GM12874 (cell line): ENCODE measurements around the gene DDX54.

Source experiments
- TF ChIP-seq, protein P1 (sequence below): IDR thresholded peaks from 2 replicates; pipeline ENCODE4 v1.5.1; 2011; ENCODE audit warnings: low read depth, mild to moderate bottlenecking, control low read depth, low read length, moderate library complexity; ENCODE audit not compliant: insufficient read depth

The DDX54 gene

DNA sequence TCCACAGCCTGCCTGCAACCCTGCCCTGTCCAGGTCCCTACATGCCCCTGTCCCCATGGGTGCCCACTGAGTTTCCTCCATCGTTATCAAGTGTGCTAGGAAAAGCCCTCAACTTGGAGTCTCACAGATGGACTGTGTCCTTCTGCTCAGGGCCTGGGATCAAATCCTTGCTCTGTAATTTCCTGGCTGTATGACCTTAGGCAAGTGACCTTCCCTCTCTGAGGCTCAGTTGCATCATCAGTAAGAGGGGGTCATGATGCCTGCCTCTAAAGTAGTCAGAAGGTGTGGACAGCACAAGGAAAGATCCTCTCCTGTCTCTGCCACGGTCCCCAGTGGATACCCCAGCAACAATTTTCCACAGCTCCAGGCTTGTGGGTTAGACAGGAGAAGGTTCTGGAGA is 71.9 kb downstream of the DDX54 start:
- TF ChIP-seq, protein P1, sequence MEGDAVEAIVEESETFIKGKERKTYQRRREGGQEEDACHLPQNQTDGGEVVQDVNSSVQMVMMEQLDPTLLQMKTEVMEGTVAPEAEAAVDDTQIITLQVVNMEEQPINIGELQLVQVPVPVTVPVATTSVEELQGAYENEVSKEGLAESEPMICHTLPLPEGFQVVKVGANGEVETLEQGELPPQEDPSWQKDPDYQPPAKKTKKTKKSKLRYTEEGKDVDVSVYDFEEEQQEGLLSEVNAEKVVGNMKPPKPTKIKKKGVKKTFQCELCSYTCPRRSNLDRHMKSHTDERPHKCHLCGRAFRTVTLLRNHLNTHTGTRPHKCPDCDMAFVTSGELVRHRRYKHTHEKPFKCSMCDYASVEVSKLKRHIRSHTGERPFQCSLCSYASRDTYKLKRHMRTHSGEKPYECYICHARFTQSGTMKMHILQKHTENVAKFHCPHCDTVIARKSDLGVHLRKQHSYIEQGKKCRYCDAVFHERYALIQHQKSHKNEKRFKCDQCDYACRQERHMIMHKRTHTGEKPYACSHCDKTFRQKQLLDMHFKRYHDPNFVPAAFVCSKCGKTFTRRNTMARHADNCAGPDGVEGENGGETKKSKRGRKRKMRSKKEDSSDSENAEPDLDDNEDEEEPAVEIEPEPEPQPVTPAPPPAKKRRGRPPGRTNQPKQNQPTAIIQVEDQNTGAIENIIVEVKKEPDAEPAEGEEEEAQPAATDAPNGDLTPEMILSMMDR, result no peak

DNA sequence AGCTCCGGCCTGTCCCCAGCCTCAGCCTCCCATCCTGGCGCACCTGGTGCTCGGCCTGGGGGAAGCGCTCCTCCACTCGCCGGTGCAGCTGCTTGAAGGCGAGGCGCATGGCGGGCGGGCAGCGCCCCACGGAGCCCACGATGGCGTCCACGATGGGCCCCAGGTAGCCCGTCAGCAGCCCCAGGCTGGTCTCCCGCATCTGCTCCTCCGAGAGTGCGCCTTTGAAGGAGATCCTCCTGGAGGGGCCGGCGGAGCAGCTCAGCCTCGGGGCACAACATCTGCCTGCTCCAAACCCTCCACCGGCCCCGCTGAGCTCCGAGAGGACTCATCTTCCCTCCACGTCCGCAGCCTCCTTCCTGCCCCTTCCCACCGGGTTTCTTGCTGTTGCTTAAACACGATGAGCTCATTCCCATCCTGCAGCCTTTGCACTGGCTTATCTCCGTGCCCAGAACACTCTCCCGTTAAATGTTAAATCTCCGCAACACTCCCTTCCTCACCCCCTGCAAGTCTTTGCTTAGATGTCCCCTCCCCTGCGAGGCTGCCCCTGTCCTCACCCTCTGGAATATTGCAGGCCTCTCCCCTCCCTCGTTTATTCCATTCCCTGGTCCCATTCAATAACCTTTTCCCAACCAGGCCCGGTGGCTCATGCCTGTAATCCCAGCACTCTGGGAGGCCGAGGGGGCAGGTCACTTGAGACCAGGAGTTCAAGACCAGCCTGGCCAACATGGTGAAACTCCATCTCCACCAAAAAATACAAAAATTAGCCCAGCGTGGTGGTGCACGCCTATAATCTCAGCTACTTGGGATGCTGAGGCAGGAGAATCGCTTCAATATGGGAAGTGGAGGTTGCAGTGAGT is 73.0 kb downstream of the DDX54 start:
- TF ChIP-seq, protein P1, result no peak

DNA sequence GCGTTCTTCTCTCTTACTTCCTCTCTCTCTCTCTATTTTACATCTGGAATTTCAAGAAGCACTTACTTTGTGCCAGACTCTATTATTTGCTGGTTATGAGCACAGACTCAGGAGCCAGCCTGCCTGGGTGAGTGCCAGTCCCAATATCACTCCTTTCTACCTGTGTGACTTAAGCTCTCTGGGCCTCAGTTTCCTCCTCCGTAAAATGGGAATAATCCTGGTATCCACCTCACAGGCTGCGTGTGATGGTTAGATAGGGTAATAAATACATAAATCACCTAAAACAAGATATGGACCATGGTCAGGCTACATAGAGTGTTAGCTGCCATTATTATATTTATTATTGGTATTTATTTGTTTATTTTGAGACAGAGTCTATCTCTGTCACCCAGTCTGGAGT is 74.0 kb downstream of the DDX54 start:
- TF ChIP-seq, protein P1, result no peak

DNA sequence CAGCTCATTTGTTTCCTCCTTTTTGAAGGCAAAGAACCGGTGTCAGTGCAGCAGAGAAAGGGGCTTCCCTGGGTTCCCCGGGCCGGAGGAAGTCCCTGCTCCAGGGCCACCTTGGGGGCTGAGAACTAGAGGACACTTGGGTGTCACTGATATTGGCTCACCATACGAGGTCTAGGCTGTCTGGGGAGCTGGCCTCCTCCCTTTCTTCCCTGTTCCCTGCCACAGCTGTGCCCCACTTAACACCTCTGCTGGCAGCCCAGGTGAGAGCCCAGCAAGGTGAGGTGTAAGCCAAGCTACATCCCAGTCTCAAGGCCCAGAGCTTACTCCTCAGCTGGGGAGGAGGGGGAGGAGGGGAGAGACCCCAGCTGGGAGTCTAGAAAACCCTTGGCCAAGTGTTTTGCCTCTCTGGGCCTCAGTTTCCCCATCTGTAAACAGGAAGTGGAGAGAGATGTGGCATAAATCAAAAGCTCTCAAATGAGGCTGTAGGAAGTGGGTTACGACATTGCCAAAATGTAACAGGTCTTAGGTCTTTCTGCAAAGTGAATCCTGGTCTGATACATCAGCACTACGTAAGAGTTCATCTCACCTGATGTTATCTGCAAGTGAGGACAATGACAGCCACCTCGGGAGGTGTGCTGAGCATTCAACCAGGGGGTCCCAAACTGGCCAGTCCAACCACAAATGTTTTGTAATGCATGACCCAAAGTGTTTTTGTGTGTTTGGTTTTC is 75.2 kb downstream of the DDX54 start:
- TF ChIP-seq, protein P1, result no peak

DNA sequence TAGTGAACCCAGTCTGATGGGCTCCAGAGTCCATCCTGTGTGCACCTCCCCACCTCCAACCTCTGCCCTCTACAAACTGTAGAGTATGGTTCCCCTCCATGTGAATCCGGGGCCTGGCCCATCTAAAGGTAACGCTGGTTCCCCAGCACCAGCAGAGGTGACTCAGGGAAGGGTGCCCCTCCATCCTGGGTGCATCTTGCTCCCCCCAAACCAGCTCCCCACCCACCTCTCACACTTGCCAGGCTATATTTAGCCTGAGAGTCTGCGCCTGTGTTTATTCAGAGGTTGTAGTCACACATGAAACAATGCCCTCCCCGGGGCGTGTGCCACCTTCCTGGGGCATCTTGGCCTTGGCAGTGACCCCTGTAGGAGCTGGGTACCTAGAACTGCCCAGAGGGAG is 75.9 kb downstream of the DDX54 start:
- TF ChIP-seq, protein P1, result no peak

DNA sequence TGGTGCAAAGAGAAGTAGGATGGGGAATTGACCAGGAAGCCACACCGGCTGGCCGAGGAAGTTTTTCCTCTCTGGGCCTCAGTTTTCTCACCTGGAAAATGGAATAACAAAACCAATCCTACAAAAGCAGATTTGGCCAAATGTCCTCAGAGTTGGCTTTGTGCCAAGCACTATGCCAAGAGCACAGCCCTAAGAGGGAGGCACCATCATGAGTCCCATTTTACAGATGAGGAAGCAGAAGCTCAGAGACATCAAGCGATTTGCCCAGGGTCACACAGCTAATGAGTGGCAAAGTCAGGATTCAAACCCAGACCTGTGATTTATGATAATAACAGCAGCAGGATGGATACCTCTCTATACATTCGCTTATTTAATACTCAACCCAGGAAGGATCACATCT is 77.0 kb downstream of the DDX54 start:
- TF ChIP-seq, protein P1, result no peak
